Muscle of leg (tissue), 11 donors: ENCODE measurements around the gene PIEZO1. TPM values are rescaled to one million over a fixed set of nuclear protein-coding genes. Genes with fewer than 3 reads are reported as not detected.

ENCODE experiments used
- DNase-seq: peaks from one replicate; pipeline ENCODE4 v3.0.0; 2013
- H3K27ac ChIP-seq: one replicate; pipeline ENCODE4 v1.5.1; 2013; ENCODE audit warnings: mild to moderate bottlenecking, low read length, control low read depth
- H3K27me3 ChIP-seq: one replicate; pipeline ENCODE4 v1.6.1; 2013; ENCODE audit warnings: low read length; ENCODE audit not compliant: control insufficient read depth, insufficient read depth
- H3K36me3 ChIP-seq: one replicate; pipeline ENCODE4 v1.6.1; 2013; ENCODE audit warnings: low read length; ENCODE audit not compliant: control insufficient read depth, insufficient read depth
- H3K4me1 ChIP-seq: one replicate; pipeline ENCODE4 v1.6.1; 2013; ENCODE audit warnings: low read length; ENCODE audit not compliant: control insufficient read depth, insufficient read depth
- H3K4me3 ChIP-seq: one replicate; pipeline ENCODE4 v1.5.1; 2013; ENCODE audit warnings: low read length, control low read depth
- H3K9me3 ChIP-seq: replicated peaks from 2 replicates; pipeline ENCODE4 v1.6.1; 2013; ENCODE audit warnings: low read depth, low read length; ENCODE audit not compliant: control insufficient read depth
- WGBS: methylation state at CpG from one replicate; pipeline ENCODE4 v1.1.5; 2013; ENCODE audit warnings: missing lambda C conversion rate; ENCODE audit not compliant: insufficient coverage; 5-methylcytosine and 5-hydroxymethylcytosine counted together
- polyA plus RNA-seq, 8 donors: library from polyadenylated mRNA; unstranded; fragments of 120-200 nt; gene quantifications; one replicate each; pipeline versions ENCODE4 v1.2.1 to v1.2.3, GENCODE V29; 2013; ENCODE audit warnings: inconsistent platforms in 1 of 8, low replicate concordance in 1 of 8; ENCODE audit not compliant: insufficient read length in 8 of 8, insufficient read depth in 1 of 8
- total RNA-seq: library from RNA; stranded (reverse); fragments of 120-200 nt; gene quantifications from one replicate; pipeline ENCODE4 v1.2.4, GENCODE V29; 2013

The PIEZO1 gene
- total and polyA plus RNA-seq, 9 donors = 48.6 to 75.6 (median 59.3) TPM

DNA sequence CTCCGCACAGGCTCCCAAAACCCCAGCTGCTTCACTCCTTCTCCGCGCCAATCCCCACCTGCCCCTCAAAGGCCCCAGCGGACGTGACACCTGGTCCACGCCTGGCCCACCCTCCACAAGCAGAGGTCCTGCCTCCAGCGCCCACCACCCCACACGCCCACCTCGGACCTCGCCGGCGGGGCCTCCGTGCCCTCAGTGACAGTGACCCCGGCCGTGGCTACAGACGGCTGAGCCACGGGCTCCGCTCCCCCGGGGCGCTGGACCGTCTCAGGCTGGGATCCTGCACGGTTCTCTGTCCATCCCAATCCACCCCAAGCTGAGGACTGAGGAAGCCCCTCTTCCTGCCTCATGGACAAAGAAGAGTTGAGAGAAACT is 25.1 kb downstream of the PIEZO1 start:
- Histone ChIP-seq H3K9me3 (no peaks in the 10 kb centered on the region), H3K4me3 (no peak overlapping the region), H3K27ac (no peak overlapping the region), H3K36me3 (peaks cover 13% of the 10 kb centered on the region), H3K27me3 (peaks cover 7% of the 10 kb centered on the region), H3K4me1 (peaks cover 18% of the 10 kb centered on the region)
- no peak for DNase-seq
- WGBS = 89% methylated on average over 18 of the region's 22 CpGs

DNA sequence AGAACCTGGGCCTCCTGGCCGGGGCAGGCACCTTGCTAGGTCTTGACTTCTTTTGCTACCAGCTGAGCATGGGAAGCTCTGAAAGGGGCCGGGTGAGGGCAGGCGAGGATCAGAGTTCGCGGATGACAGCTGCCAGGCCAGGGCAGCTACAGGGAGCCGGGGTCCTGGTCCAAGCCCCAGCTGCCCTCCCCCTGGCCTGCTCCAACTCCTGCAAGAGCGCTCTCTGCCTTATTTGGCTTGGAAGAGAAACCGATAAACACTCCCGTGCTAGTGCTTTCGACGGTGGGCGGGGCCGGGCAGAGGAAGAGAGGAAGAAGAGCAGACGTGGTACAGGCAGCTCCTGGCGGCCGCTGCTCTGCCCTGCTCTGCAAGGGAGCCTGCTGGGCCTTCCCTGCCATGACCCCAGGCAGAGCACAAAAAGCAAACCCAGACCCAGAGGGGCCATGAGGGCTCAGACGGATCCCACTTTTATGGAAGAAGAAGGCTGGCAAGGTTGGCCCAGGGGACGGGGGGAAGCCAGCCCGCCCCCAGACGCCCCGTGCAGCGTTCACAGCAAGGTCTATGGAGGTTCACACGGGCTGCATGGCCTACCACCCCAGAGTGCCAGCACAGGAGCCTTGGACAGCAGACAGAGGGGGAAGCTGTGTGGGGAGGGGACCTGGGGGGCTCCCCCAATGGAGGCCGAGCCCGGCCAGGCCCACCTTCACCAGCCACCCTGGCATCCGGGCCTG is 25.6 kb downstream of the PIEZO1 start:
- DNase-seq = peak; percentile 61
- Histone ChIP-seq H3K4me3 (no peak overlapping the region), H3K27ac (peak overlapping the region; percentile 15), H3K9me3 (no peaks in the 10 kb centered on the region), H3K36me3 (peaks cover 13% of the 10 kb centered on the region), H3K4me1 (peaks cover 21% of the 10 kb centered on the region), H3K27me3 (peaks cover 7% of the 10 kb centered on the region)
- WGBS = 50% methylated on average over 20 of the region's 26 CpGs

DNA sequence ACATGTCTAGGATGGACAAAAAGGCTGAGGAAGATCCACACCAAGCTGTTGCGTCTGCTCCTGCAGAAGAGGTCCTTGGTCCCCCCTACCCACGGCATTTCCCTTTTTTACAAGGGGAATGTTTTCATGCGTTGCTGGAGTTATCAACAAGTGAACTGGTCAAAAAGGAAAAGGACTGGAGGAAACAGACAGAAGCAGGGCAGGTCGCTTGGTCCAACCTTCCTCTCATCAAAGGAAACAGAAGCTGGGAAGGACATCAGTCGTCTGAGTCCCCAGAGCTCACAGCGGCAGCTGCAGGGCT is 26.1 kb downstream of the PIEZO1 start:
- DNase-seq = no peak
- no peak overlapping the region for H3K4me3 ChIP-seq
- peaks cover 5% of the 10 kb centered on the region for H3K27me3 ChIP-seq
- no peak overlapping the region for H3K27ac ChIP-seq
- 24% methylated on average over 2 of the region's 6 CpGs for WGBS
- H3K4me1 ChIP-seq = peaks cover 26% of the 10 kb centered on the region
- H3K36me3 ChIP-seq = peaks cover 12% of the 10 kb centered on the region
- H3K9me3 ChIP-seq = no peaks in the 10 kb centered on the region

DNA sequence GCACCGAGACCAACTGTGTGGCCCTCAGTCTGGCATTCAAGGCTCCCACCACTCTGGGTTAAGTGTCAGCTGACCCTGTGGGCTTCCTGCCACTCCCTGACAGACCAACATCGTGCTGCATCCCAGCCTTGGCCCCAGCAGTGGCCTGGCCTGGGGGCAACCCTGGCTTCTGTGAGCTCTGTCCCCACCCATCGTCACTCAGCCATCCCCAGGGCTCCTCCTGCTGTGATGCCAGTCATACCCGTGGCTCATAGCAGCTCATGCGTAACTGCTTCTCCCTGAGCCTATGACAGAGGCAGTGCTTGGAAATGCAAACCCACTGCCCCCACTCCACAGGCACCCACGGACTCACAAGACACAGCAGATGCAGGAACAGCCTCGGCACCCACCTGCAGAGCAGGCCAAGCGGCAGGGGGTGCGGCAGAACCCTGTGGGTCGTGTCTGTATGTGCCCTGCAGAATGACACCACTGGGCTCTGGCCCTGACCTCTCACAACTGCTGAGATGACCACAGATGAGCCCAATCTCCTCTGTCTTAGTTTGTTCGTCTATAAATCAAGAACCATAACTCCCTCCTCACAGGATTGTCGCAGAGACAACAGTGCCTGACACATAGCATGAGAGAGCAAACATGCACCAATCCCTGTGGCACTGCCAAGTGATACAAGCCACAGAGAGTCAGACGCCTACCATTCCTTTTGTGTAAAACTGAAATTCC is 26.6 kb downstream of the PIEZO1 start:
- H3K36me3 ChIP-seq = peaks cover 7% of the 10 kb centered on the region

DNA sequence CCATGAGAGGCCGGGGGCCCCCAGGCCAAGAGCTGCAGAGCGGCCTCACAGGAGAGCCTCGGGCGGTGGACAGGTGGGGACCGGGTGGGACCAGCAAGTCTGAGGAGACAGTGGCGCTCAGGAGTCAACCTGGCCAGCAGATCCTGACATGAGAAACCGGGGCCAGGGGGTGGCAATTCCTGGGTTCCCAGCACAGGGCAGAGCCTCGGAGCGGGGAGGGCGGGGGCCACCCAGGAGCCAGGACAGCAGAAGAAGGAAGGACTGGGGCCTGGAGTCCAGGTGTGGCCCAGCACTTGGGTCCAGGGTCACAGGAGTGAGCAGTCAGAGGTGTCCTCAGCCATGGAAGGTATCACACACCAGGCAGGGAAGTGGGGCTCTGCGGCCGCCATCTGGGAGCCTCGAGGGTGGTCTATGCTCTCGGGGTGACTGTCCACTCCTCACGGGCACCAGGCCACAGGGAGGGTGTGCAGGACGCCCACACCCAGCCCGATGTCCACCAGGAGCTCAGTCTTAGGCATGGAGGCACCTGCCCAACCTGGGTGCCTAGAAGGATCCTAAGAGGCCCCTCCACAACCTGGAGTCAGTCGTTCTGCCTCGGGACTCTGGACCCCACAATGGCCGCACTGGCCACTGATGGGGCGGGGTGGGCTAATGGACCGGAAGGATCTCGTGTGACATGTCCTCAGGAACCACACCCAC is 29.1 kb downstream of the PIEZO1 start:
- peaks cover 4% of the 10 kb centered on the region for H3K36me3 ChIP-seq
- H3K4me3 ChIP-seq = no peak overlapping the region
- DNase-seq = no peak
- no peak overlapping the region for H3K27ac ChIP-seq
- H3K4me1 ChIP-seq = peaks cover 29% of the 10 kb centered on the region
- peaks cover 3% of the 10 kb centered on the region for H3K27me3 ChIP-seq
- H3K9me3 ChIP-seq = no peaks in the 10 kb centered on the region
- 89% methylated on average over 22 of the region's 23 CpGs for WGBS

More for the DNA sequence above, 26.6 kb downstream of the PIEZO1 start:
- DNase-seq = no peak
- peaks cover 3% of the 10 kb centered on the region for H3K27me3 ChIP-seq
- H3K4me1 ChIP-seq = peaks cover 26% of the 10 kb centered on the region
- no peaks in the 10 kb centered on the region for H3K9me3 ChIP-seq
- H3K4me3 ChIP-seq = no peak overlapping the region
- WGBS = 79% methylated on average over 10 of the region's 13 CpGs
- no peak overlapping the region for H3K27ac ChIP-seq

DNA sequence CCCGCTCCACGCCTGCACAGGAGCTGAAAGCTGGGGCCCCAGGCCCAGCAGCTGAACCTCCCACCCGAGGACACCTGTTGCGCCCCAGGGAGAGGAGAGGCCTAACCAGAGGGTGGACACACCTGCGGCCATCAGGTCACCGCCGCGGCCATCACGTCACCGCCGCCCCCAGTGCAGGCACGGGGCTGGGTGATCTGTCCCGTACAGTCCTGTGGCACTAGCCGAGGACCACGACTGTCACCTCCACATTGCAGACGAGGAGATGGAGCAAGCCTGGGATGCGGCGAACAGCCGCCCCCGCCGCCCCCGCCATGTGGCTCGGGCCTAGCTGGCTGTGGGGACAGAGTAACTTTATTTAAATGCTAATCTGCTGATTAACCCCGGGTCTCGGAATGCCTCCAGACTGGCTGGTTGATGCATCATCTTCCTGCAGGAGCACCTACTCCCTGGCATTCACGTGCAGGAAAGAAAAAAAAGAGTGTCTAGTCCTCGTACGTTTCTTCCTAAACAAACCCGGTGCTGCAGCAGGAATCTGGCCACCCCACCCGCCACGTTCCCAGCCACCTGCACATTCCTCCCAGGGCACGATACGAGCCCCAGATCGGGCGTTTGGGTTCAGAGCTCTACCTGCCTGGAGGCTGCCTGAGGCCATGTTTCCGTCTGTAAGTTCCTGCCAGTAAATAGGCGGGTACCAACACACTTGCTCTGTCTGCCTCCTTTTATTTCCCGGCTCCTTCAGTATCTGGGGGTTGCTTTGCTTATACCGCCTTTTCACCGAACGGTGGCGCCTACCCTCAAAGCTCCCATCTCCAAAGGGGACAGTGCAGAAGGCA is 29.9 kb downstream of the PIEZO1 start:
- Histone ChIP-seq H3K27ac (no peak overlapping the region), H3K4me3 (no peak overlapping the region), H3K27me3 (peaks cover 3% of the 10 kb centered on the region), H3K36me3 (peaks cover 4% of the 10 kb centered on the region), H3K9me3 (no peaks in the 10 kb centered on the region), H3K4me1 (peaks cover 23% of the 10 kb centered on the region)
- DNase-seq = no peak
- 74% methylated on average over 42 of the region's 42 CpGs for WGBS

DNA sequence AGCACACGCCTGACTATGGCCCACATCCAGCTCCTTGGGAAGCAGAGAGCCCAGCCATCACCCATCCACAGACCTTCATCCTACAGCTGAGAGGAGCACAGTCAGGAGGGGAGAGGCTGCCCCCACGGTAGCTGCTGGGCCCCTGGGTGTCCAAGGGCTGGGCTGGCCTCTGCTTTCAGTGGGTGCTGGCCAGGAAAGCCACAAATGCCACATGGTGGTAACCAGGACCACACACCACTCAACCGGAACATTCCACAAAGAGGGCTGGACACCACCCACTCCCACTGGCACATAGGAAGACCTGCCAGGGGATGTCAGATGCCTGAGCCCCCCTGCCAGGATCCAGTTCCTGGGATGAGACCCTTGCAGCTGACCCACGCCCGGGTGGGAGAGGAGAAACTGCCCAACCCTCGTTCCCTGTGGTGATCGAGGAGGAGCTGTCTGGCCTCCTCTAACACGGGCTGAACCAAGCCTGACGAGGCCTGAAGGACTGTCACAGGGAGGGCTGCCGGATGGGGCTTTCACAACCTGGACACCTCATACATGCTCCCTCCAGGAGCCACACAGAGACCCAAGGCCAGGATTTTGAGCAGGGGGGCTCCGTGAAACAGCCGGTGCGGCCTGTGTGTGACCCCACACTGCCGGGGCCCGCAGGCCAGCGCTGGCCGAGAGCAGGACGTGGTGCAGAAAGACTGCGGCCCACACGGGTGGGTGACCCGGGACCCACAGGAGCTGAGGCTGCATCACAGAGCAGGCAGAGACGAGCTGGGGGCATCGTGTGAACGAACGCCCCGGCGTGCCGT is 30.7 kb downstream of the PIEZO1 start:
- H3K9me3 ChIP-seq = no peaks in the 10 kb centered on the region
- 78% methylated on average over 25 of the region's 28 CpGs for WGBS
- peaks cover 3% of the 10 kb centered on the region for H3K27me3 ChIP-seq
- no peak overlapping the region for H3K4me3 ChIP-seq
- no peak overlapping the region for H3K27ac ChIP-seq
- H3K36me3 ChIP-seq = peaks cover 4% of the 10 kb centered on the region
- H3K4me1 ChIP-seq = peaks cover 16% of the 10 kb centered on the region
- DNase-seq = no peak

DNA sequence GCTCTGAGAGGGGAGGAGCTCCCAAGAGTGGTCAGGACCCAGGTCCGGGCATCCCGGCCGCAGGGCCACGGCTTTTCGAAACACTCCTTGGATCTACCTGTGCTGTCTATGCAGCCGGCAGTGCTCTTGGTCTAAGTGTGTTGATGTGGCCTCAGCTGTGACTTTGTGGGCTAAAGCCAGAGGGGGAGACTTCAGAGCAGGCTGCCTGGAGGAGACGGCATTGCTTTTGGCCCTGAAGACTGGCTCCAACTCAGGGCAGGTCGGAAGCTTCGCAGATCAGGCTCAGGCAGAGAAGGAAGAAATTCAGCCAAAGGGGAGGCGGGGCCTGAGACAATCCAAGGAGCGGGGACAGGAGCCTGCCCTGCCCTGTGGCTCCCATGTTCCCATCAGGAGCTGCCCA is 31.4 kb downstream of the PIEZO1 start:
- Histone ChIP-seq H3K4me1 (peaks cover 13% of the 10 kb centered on the region), H3K36me3 (peaks cover 4% of the 10 kb centered on the region), H3K27me3 (no peaks in the 10 kb centered on the region), H3K4me3 (no peak overlapping the region), H3K9me3 (no peaks in the 10 kb centered on the region), H3K27ac (no peak overlapping the region)
- 60% methylated on average over 4 of the region's 11 CpGs for WGBS
- DNase-seq = no peak

DNA sequence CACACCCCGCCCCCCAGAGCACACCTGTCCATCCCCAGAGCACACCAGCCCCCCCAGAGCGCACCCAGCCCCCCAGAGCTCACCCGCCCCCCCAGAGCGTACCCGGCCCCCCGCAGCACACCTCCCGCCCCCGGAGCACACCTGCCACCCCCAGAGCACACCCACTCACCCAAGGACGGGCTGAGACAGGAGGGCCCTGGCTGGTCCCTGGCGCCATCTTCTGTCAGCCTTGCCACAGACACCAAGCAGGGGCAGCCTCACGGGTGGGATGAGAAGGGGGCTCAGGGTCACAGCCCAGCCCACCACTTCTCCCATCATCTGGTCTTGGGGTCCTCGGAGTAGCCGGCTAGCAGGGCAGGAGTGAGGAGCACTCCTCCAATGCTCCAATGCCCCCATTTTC is 31.8 kb downstream of the PIEZO1 start:
- Histone ChIP-seq H3K27me3 (no peaks in the 10 kb centered on the region), H3K4me1 (peaks cover 13% of the 10 kb centered on the region), H3K27ac (no peak overlapping the region), H3K9me3 (no peaks in the 10 kb centered on the region), H3K4me3 (no peak overlapping the region), H3K36me3 (peaks cover 4% of the 10 kb centered on the region)
- DNase-seq = no peak
- WGBS = 60% methylated on average over 1 of the region's 13 CpGs
